Erythroblast (primary cell): ENCODE results near the gene TTC28.

Experiments used
- GATA1 ChIP-seq: IDR thresholded peaks from 2 replicates; pipeline ENCODE4 v1.6.1; 2011; ENCODE audit warnings: low read depth, mild to moderate bottlenecking, control low read depth, low read length, moderate library complexity
- POLR2A ChIP-seq: IDR thresholded peaks from 2 replicates; pipeline ENCODE4 v1.6.1; 2011; ENCODE audit warnings: mild to moderate bottlenecking, low read length

DNA sequence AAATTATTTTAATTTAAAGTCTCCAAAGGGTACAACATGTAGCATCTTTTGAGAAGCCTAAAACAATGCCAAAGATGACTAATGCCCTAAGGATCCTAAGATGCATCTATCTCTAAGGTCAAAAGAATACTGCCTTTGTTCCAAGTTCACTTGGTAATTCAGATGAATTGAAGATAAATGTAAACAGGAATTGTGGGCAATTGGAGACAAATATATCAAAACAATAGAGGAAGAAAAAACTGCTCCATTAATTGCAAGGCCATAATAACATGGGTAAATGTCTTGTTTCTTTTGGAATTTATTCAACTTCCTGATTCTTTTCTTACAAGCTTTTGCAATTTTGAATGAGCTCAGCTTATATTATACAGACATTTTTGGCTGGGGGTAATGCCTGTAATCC lies 338.6 kb downstream of the TTC28 start:
- TF ChIP-seq POLR2A (no peak), GATA1 (no peak)
